ENCODE measurements around the gene ITPKB. TPM values are rescaled to one million over a fixed set of nuclear protein-coding genes. Genes with fewer than 3 reads are reported as not detected.

The ITPKB gene
- polyA plus RNA-seq, 1 experiment, result 2.8 TPM

DNA sequence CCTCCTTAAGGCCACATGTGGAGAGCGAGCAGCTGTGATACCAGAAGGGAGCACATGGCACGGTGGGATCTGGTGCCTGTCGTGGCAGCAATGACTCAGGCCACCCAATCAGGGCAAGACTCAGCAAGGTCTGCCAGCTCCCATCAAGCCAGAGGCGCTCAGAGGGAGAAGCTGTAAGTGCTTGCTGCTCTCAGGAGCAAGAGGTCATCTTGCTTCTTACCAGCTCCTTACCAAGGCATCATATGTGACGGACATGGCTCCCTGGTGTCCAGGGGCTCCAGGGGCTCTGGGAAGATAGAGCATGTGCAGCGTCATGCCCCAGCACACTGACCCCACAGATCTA, 72.9 kb downstream of the ITPKB start:
- Histone ChIP-seq H3K27ac (ENCODE audit: low read depth, low read length) (no peak overlapping the region), H3K9me3 (ENCODE audit: control insufficient read depth, insufficient read depth, low read length) (no peaks in the 10 kb centered on the region), H3K27me3 (ENCODE audit: control insufficient read depth, insufficient read depth, low read length) (no peaks in the 10 kb centered on the region), H3K4me3 (ENCODE audit: low read depth, low read length) (no peak overlapping the region)
- POLR2A ChIA-PET, result no interaction called here
- CTCF ChIA-PET, result no interaction called here
- TF ChIP-seq, protein P1, sequence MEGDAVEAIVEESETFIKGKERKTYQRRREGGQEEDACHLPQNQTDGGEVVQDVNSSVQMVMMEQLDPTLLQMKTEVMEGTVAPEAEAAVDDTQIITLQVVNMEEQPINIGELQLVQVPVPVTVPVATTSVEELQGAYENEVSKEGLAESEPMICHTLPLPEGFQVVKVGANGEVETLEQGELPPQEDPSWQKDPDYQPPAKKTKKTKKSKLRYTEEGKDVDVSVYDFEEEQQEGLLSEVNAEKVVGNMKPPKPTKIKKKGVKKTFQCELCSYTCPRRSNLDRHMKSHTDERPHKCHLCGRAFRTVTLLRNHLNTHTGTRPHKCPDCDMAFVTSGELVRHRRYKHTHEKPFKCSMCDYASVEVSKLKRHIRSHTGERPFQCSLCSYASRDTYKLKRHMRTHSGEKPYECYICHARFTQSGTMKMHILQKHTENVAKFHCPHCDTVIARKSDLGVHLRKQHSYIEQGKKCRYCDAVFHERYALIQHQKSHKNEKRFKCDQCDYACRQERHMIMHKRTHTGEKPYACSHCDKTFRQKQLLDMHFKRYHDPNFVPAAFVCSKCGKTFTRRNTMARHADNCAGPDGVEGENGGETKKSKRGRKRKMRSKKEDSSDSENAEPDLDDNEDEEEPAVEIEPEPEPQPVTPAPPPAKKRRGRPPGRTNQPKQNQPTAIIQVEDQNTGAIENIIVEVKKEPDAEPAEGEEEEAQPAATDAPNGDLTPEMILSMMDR (IDR thresholded peaks at IDR 0.05; ENCODE audit: low read depth, low read length), result no peak
- DNase-seq (ENCODE audit: low read depth, low spot score), result no peak

DNA sequence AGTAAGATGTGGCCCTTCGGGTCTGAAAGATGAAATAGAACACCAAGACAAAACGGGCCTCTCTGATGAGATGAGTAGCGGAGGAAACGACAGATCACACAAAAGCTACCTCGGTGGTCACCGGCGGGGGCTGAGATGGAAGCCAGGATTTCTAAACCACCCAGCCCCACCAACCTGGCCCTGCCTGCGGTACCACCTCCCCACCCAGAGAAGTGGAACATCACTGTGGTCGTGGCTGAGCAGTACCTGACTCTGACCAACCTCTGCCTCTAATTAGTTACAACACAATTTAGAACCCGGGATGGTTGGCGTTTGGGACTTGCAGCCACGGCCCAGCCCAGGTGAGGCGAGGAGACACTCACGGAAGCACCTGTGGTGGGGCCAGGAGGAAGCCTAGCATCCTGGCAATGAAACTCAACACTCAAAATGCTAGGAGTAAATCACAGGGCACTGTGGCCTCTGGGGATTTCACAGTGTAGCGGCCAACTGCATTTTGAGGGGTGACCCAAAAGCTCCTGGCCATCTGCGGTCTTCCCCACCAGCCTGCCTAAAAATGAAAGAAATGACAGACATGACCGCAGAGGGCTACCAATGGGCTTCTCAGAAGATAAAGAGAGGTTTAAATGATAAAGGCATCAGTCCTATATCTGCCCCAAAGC, 73.4 kb downstream of the ITPKB start:
- Histone ChIP-seq H3K4me3 (ENCODE audit: low read depth, low read length) (no peak overlapping the region), H3K27me3 (ENCODE audit: control insufficient read depth, insufficient read depth, low read length) (no peaks in the 10 kb centered on the region), H3K27ac (ENCODE audit: low read depth, low read length) (no peak overlapping the region), H3K9me3 (ENCODE audit: control insufficient read depth, insufficient read depth, low read length) (no peaks in the 10 kb centered on the region)
- CTCF ChIA-PET, result interaction anchor here (0.6 to 1.0 kb wide), 3 partner anchors 37 to 597 kb away, joined by 3 to 4 read pairs (median 3); no protein-coding TSS in a partner anchor
- TF ChIP-seq, protein P1 (IDR thresholded peaks at IDR 0.05; ENCODE audit: low read depth, low read length), result no peak
- POLR2A ChIA-PET, result no interaction called here
- no peak for DNase-seq (ENCODE audit: low read depth, low spot score)

DNA sequence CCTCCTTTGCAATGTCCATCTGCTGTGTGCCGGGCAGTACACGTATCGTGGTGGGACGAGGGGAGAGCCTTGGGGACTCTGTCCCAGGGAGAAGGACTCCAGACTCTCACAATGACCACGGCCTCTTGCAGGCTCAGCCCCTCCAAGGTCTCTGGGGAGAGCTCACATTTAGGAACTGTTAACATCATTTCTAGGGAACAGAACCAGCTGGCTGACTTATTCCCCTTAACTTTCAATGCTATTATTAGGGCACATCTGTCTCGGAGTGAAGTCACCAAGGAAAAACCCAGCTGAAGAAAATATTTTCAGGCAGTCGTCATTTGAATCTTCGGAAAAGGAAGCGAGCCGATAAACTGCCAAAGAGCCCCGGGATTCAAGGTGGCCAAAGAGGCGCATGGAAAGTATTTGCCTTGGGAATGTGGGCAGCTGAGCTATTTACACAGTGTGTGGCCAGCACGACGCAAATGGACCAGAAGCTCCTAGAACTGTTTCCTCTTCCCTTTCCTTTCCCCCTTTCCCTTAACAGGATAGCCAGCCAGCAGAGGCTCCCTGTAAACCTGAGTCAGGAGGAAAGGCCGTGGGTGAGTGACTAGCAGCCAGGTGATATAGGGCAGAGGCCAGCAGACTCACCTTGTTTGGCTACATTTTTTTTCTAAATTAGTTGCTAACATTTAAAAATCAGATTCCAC, 74.5 kb downstream of the ITPKB start:
- H3K4me3 ChIP-seq (ENCODE audit: low read depth, low read length), result no peak overlapping the region; the same call in 1 of the 2 replicates
- no peaks in the 10 kb centered on the region for H3K9me3 ChIP-seq (ENCODE audit: control insufficient read depth, insufficient read depth, low read length)
- peak overlapping the region; percentile 96 for H3K27ac ChIP-seq (ENCODE audit: low read depth, low read length)
- no peaks in the 10 kb centered on the region for H3K27me3 ChIP-seq (ENCODE audit: control insufficient read depth, insufficient read depth, low read length)
- POLR2A ChIA-PET, result interaction anchor here (0.5 to 1.9 kb wide), 7 partner anchors 11 to 150 kb away, joined by 3 to 7 read pairs (median 4); no protein-coding TSS in a partner anchor
- CTCF ChIA-PET, result interaction anchor here (0.5 to 1.0 kb wide), 2 partner anchors 38 to 136 kb away, joined by 3 to 4 read pairs; no protein-coding TSS in a partner anchor
- DNase-seq (ENCODE audit: low read depth, low spot score), result peak; percentile 73
- TF ChIP-seq, protein P1 (IDR thresholded peaks at IDR 0.05; ENCODE audit: low read depth, low read length), result no peak

DNA sequence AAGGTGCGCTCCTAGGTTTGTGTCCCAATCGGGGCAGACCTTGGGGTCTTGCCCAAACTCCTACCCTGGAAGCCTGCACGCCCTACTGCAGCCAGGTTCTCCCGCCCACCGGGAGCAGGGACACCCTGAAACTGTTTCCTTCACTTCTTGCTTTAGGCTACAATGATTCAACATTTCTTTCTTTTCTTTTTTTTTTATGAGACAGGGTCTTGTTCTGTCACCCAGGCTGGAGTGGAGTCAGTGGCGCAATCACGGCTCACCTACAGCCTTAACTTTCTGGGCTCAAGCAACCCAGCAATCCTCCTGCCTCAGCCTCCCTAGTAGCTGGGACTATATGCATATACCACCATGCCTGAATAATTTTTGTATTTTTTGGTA, 75.8 kb downstream of the ITPKB start:
- POLR2A ChIA-PET, result interaction anchor here (0.6 to 1.9 kb wide), 4 partner anchors 9 to 151 kb away, joined by 3 to 10 read pairs (median 6); no protein-coding TSS in a partner anchor
- TF ChIP-seq, protein P1 (IDR thresholded peaks at IDR 0.05; ENCODE audit: low read depth, low read length), result no peak
- Histone ChIP-seq H3K27me3 (ENCODE audit: control insufficient read depth, insufficient read depth, low read length) (no peaks in the 10 kb centered on the region), H3K4me3 (ENCODE audit: low read depth, low read length) (no peak overlapping the region), H3K9me3 (ENCODE audit: control insufficient read depth, insufficient read depth, low read length) (no peaks in the 10 kb centered on the region; the same call in 1 of the 2 replicates), H3K27ac (ENCODE audit: low read depth, low read length) (peak overlapping the region; percentile 96)
- DNase-seq (ENCODE audit: low read depth, low spot score), result no peak
- CTCF ChIA-PET, result no interaction called here
